Raji (cell line): ENCODE measurements around the gene ABHD18.

Experiments
- POLR2A ChIP-seq: IDR thresholded peaks from 2 replicates; pipeline ENCODE4 v1.6.1; 2011; ENCODE audit warnings: low read depth, low read length, control low read depth; ENCODE audit not compliant: insufficient read depth

The ABHD18 gene

DNA sequence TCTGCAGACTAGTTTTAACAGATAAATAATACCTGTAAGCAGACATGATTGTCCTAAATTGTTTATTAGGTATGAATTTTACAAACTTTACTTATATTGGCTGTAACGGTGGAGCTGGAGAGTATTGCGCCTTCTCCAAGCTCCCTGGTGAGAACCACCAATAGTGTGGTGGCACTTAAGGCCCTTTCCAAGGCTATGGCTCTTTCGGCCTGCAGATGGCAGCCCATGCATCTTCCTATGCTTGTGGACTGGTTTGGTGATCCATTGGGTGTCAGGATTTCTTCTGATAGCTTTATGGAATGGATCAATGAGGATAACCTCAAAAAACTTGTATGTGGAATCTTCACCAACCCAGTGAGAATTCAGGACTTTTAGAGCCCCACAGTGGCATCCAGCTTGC is 103.7 kb downstream of the ABHD18 start:
- no peak for TF ChIP-seq POLR2A

DNA sequence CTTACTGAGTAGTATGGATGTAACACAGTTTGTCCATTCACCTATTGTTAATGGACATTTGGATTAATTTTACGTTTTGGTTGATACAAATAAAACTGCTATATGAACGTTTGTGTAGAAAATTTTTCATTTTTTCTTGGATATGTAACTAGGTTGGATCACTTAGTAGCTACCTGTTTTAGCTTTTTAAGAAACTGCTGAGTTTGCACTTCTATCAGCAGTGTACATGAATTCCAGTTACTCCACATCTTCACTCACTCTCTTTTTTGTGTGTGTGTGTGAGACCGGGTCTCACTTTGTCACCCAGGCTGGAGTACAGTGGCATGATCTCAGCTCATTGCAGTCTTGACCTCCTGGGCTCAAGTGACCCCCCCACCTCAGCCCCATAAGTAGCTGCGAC is 111.3 kb downstream of the ABHD18 start:
- TF ChIP-seq POLR2A, result no peak
